Heart right ventricle (tissue), 16 donors: Measurements from ENCODE around the gene NSMCE1. TPM values are rescaled to one million over a fixed set of nuclear protein-coding genes. Genes with fewer than 3 reads are reported as not detected.

Source experiments
- ATAC-seq, 8 donors: fragments of 200-7000 bp; cut with Tn5 transposase; one replicate each; pipeline ENCODE4 v1.9.1; 2020; ENCODE audit warnings: mild to moderate bottlenecking in 8 of 8, moderate library complexity in 8 of 8, moderate number of reproducible peaks in 1 of 8
- DNase-seq, 2 donors: peaks; one replicate each; pipeline ENCODE4 v3.0.0-alpha.2; 2020
- H3K27ac ChIP-seq, 10 donors: fragments of 200-600 bp; sonication (generic) in 2 of 10; one replicate each; pipeline versions ENCODE4 v1.5.0 to v1.8.0; 2020 to 2022; ENCODE audit warnings: mild to moderate bottlenecking in 3 of 10
- H3K27me3 ChIP-seq, 7 donors: fragments of 200-600 bp; one replicate each; pipeline ENCODE4 v1.8.0; 2021 to 2022; ENCODE audit warnings: mild to moderate bottlenecking in 2 of 7
- H3K36me3 ChIP-seq, 9 donors: fragments of 200-600 bp; sonication (generic) in 1 of 9; one replicate each; pipeline versions ENCODE4 v1.5.0 to v1.8.0; 2020 to 2022; ENCODE audit warnings: mild to moderate bottlenecking in 2 of 9
- H3K4me1 ChIP-seq, 9 donors: fragments of 200-600 bp; sonication (generic) in 1 of 9; one replicate each; pipeline versions ENCODE4 v1.5.0 to v1.8.0; 2020 to 2022; ENCODE audit warnings: mild to moderate bottlenecking in 4 of 9
- H3K4me3 ChIP-seq, 10 donors: fragments of 200-600 bp; sonication (generic) in 2 of 10; one replicate each; pipeline versions ENCODE4 v1.5.0 to v1.8.0; 2020 to 2022; ENCODE audit warnings: mild to moderate bottlenecking in 7 of 10, moderate library complexity in 2 of 10
- H3K9me3 ChIP-seq, 11 donors: fragments of 200-600 bp in 10 of 11; sonication (generic) in 2 of 11; one replicate each; pipeline versions ENCODE4 v1.5.0 to v1.8.0; 2013 to 2022; ENCODE audit warnings: mild to moderate bottlenecking in 2 of 11, control low read depth in 1 of 11, moderate library complexity in 1 of 11
- CTCF ChIP-seq, 9 donors: fragments of 200-600 bp; sonication (generic) in 2 of 9; IDR thresholded peaks; one replicate each; pipeline versions ENCODE4 v1.5.0 to v1.8.0; 2021 to 2022; ENCODE audit warnings: antibody characterized with exemption in 9 of 9, mild to moderate bottlenecking in 5 of 9, moderate library complexity in 1 of 9
- WGBS, 2 donors: extraction: QIAGEN DNeasy Blood & Tissue Kit; methylation state at CpG; one replicate each; pipeline ENCODE4 v1.1.7; 2013; ENCODE audit warnings: inconsistent platforms in 1 of 2; 5-methylcytosine and 5-hydroxymethylcytosine counted together
- intact Hi-C, 10 donors: fragments of 100-400 bp; cut with DNase I; formaldehyde crosslinking; loops; one replicate each; pipeline versions ENCODE4 v1.11.1 to v1.14.2; 2022
- polyA plus RNA-seq, 2 donors: library from polyadenylated mRNA; stranded (reverse); fragments of 200-250 nt; gene quantifications; one replicate each; pipeline ENCODE4 v1.2.3, GENCODE V29; 2013
- total RNA-seq, 10 donors: library from RNA; stranded (reverse); fragmentation: NEBNext Ultra II Directional in 3 of 10; extraction: Animal tissue kit (Norgen Biotek cat#: 25700) in 3 of 10; gene quantifications; one replicate each; pipeline versions ENCODE4 v1.2.1 to v1.2.4, GENCODE V29; 2021 to 2023
- donor health status: Arrhythmogenic right ventricular cardiomyopathy.
- donor health status: ischemic (EF 13 %, LVEDD 7.1; RV severe dilation, severe dysfunction).
- donor health status: healthy with polysubstance abuse.
- donor health status: DM: no; HTN: yes; CAD: no.
- donor health status: DM: no; HTN: no; CAD: no.
- donor health status: ischemic (EF 25% LVEDD 6.9; RV normal size, moderate dysfunction).
- donor health status: ischemic (EF 25% LVEDD 5.7; RV mildly dilated, moderate dysfunction).
- donor health status: healthy.
- donor health status: DM: yes; HTN: yes; CAD: no.
- donor health status: Ischemic cardiomyopathy.
- donor health status: ischemic (EF 35%, LVEDD 5.7; RV mildly dilated, moderate dysfunction).
- donor health status: nonischemic (EF 11% LVEDD 7.7; RV severe dilation, severe dysfunction).
- donor health status: DM: yes; HTN: yes; CAD: no.
- donor health status: PGD.
- donor health status: ischemic (EF 29% LVEDD 5.4; RV normal size, mild dysfunction).
- donor health status: nonischemic (EF 23%, LVEDD 6.1; RV moderate dilation, normal function).

Gene NSMCE1
- total and polyA plus RNA-seq, 12 donors = 33.5 to 57.1 (median 38.1) TPM

- no peaks in the 10 kb centered on the region for H3K9me3 ChIP-seq
- ATAC-seq (no peak), DNase-seq (no peak)
- H3K27ac ChIP-seq = peak overlapping the region in 1 of 10 donors; percentile 71
- intact Hi-C loops = loop anchor here in 5 of 10 donors (5.0 to 10.0 kb wide), 6 partner anchors 55 to 225 kb away; partner anchors contain the start of gene IL4R (in 2 of the 5)
- H3K4me1 ChIP-seq = peaks cover 2 to 54% (median 16%) of the 10 kb centered on the region in 9 donors
- TF ChIP-seq CTCF (IDR thresholded peaks at IDR 0.05) = no peak
- H3K27me3 ChIP-seq = no peaks in the 10 kb centered on the region
- peaks cover 0 to 63% (median 9%) of the 10 kb centered on the region in 9 donors for H3K36me3 ChIP-seq
- WGBS, 2 donors = 94 to 96% methylated on average over 18 of the region's 18 CpGs
- H3K4me3 ChIP-seq = no peak overlapping the region
Measured at GRCh38 chr16:27229891-27230470, 38.6 kb downstream of the NSMCE1 start.

- WGBS, 2 donors = 68 to 72% methylated on average over 21 of the region's 21 CpGs
- peak in 2 of 9 donors; percentile 11 to 35 for TF ChIP-seq CTCF (IDR thresholded peaks at IDR 0.05)
- ATAC-seq (peak; percentile 56 to 85 (median 68)), DNase-seq (peak; percentile 61 to 73)
- Histone ChIP-seq H3K9me3 (no peaks in the 10 kb centered on the region), H3K27ac (peak overlapping the region in 1 of 10 donors; percentile 11), H3K27me3 (no peaks in the 10 kb centered on the region), H3K4me1 (peaks cover 0 to 45% (median 10%) of the 10 kb centered on the region in 9 donors), H3K4me3 (no peak overlapping the region), H3K36me3 (peaks cover 0 to 70% (median 15%) of the 10 kb centered on the region in 9 donors)
- intact Hi-C loops = no loop called here
Measured at GRCh38 chr16:27228621-27229501, 39.7 kb downstream of the NSMCE1 start.

GRCh38 chr16:27228045-27228444 is 40.5 kb downstream of the NSMCE1 start:
- intact Hi-C loops = no loop called here
- DNase-seq (no peak), ATAC-seq (no peak)
- Histone ChIP-seq H3K27me3 (no peaks in the 10 kb centered on the region), H3K36me3 (peaks cover 0 to 66% (median 15%) of the 10 kb centered on the region in 9 donors), H3K4me1 (peaks cover 2 to 47% (median 15%) of the 10 kb centered on the region in 9 donors), H3K27ac (no peak overlapping the region), H3K9me3 (no peaks in the 10 kb centered on the region), H3K4me3 (no peak overlapping the region)
- WGBS, 2 donors = 89 to 95% methylated on average over 12 of the region's 12 CpGs
- TF ChIP-seq CTCF (IDR thresholded peaks at IDR 0.05) = no peak

- 91 to 93% methylated on average over 16 of the region's 16 CpGs for WGBS, 2 donors
- no peaks in the 10 kb centered on the region for H3K9me3 ChIP-seq
- no peak for ATAC-seq
- no peaks in the 10 kb centered on the region for H3K27me3 ChIP-seq
- H3K36me3 ChIP-seq = peaks cover 0 to 58% (median 10%) of the 10 kb centered on the region in 9 donors
- peaks cover 4 to 48% (median 24%) of the 10 kb centered on the region in 9 donors for H3K4me1 ChIP-seq
- no peak for TF ChIP-seq CTCF (IDR thresholded peaks at IDR 0.05)
- intact Hi-C loops = no loop called here
- DNase-seq = no peak
- no peak overlapping the region for H3K27ac ChIP-seq
- H3K4me3 ChIP-seq = no peak overlapping the region
Measured at GRCh38 chr16:27226976-27227705, 41.4 kb downstream of the NSMCE1 start.
